GM12878 (cell line): ENCODE results near the gene OR13C8.

Experiments used
- EZH2 ChIP-seq: IDR thresholded peaks from 2 replicates; pipeline ENCODE4 v1.6.1; 2012; ENCODE audit warnings: low read depth, mild to moderate bottlenecking, control low read depth, inconsistent platforms, low read length, borderline replicate concordance; ENCODE audit not compliant: control insufficient read depth
- FOXM1 ChIP-seq: IDR thresholded peaks from 2 replicates; pipeline ENCODE4 v1.6.1; 2012; ENCODE audit warnings: low read depth, mild to moderate bottlenecking, inconsistent platforms, low read length, moderate library complexity
- HDGF ChIP-seq: fragments of 450-650 bp; IDR thresholded peaks from 2 replicates; pipeline ENCODE4 v1.6.1; 2016; ENCODE audit warnings: antibody characterized with exemption
- KDM1A ChIP-seq: fragments of 200-600 bp; sonication (generic); IDR thresholded peaks from 2 replicates; pipeline ENCODE4 v1.6.1; 2016; ENCODE audit warnings: borderline replicate concordance
- NFYB ChIP-seq: IDR thresholded peaks from 2 replicates; pipeline ENCODE4 v1.6.1; 2011; ENCODE audit warnings: low read depth, mild to moderate bottlenecking, low read length, improper control_type of control experiment, moderate library complexity; ENCODE audit not compliant: insufficient read depth
- POLR2A ChIP-seq: IDR thresholded peaks from 2 replicates; pipeline ENCODE4 v1.6.1; 2011; ENCODE audit warnings: low read depth, mild to moderate bottlenecking, low read length
- SMAD5 ChIP-seq: IDR thresholded peaks from 2 replicates; pipeline ENCODE4 v1.6.1; 2016; ENCODE audit warnings: antibody characterized with exemption, low read depth
- SMC3 ChIP-seq: IDR thresholded peaks from 2 replicates; pipeline ENCODE4 v1.6.1; 2011; ENCODE audit warnings: low read length, improper control_type of control experiment, borderline replicate concordance
- SP1 ChIP-seq: IDR thresholded peaks from one replicate; pipeline ENCODE4 v1.6.1; 2011; ENCODE audit warnings: low read depth, low read length
- TF ChIP-seq, protein P1 (sequence below): IDR thresholded peaks from 2 replicates; pipeline ENCODE4 v1.6.1; 2012; ENCODE audit warnings: low read depth, low read length, improper control_type of control experiment
- TF ChIP-seq, protein P2 (sequence below): IDR thresholded peaks from 2 replicates; pipeline ENCODE4 v1.6.1; 2012; ENCODE audit warnings: low read depth, low read length, improper control_type of control experiment
- TF ChIP-seq, protein P3 (sequence below): IDR thresholded peaks from 2 replicates; pipeline ENCODE4 v1.6.1; 2012; ENCODE audit warnings: mild to moderate bottlenecking, low read depth, low read length
- TF ChIP-seq, protein P4 (sequence below), 3 experiments: IDR thresholded peaks in 2 of 3; conservative IDR thresholded peaks in 1 of 3; 2 replicates each; pipeline ENCODE4 v1.5.1; 2011; ENCODE audit warnings: low read depth in 3 of 3, low read length in 3 of 3, mild to moderate bottlenecking in 3 of 3, control low read depth in 2 of 3, moderate library complexity in 2 of 3, inconsistent platforms in 1 of 3, mixed read lengths in 1 of 3; ENCODE audit not compliant: control insufficient read depth in 2 of 3, insufficient read depth in 1 of 3; ENCODE audit errors: extremely low read depth in 1 of 3

DNA sequence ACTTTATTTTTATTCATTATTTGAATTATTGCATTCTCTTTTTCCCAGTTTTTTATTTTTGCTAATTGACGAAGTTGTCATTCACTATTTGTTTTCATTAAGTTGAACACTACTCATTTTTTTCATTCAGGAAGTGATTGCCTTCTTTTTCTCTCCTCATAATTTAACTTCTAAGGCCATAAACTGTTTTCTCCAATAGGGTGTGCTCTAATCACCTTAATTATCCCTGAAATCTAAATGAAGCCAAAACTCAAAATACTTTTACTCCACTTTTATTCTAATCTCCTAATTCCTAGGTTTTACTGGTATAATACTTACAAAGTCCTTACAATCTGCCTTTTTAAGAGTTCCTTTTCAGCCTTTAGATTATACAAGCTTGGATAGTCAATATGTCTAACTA, 39.4 kb downstream of the OR13C8 start:
- TF ChIP-seq NFYB: no peak
- TF ChIP-seq KDM1A: no peak
- no peak for TF ChIP-seq HDGF
- TF ChIP-seq SP1: no peak
- TF ChIP-seq, protein P1, sequence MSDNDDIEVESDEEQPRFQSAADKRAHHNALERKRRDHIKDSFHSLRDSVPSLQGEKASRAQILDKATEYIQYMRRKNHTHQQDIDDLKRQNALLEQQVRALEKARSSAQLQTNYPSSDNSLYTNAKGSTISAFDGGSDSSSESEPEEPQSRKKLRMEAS: no peak
- no peak for TF ChIP-seq SMAD5
- TF ChIP-seq, protein P2, sequence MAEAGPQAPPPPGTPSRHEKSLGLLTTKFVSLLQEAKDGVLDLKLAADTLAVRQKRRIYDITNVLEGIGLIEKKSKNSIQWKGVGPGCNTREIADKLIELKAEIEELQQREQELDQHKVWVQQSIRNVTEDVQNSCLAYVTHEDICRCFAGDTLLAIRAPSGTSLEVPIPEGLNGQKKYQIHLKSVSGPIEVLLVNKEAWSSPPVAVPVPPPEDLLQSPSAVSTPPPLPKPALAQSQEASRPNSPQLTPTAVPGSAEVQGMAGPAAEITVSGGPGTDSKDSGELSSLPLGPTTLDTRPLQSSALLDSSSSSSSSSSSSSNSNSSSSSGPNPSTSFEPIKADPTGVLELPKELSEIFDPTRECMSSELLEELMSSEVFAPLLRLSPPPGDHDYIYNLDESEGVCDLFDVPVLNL: no peak
- no peak for TF ChIP-seq SMC3
- TF ChIP-seq POLR2A: no peak
- no peak for TF ChIP-seq FOXM1
- TF ChIP-seq, protein P3, sequence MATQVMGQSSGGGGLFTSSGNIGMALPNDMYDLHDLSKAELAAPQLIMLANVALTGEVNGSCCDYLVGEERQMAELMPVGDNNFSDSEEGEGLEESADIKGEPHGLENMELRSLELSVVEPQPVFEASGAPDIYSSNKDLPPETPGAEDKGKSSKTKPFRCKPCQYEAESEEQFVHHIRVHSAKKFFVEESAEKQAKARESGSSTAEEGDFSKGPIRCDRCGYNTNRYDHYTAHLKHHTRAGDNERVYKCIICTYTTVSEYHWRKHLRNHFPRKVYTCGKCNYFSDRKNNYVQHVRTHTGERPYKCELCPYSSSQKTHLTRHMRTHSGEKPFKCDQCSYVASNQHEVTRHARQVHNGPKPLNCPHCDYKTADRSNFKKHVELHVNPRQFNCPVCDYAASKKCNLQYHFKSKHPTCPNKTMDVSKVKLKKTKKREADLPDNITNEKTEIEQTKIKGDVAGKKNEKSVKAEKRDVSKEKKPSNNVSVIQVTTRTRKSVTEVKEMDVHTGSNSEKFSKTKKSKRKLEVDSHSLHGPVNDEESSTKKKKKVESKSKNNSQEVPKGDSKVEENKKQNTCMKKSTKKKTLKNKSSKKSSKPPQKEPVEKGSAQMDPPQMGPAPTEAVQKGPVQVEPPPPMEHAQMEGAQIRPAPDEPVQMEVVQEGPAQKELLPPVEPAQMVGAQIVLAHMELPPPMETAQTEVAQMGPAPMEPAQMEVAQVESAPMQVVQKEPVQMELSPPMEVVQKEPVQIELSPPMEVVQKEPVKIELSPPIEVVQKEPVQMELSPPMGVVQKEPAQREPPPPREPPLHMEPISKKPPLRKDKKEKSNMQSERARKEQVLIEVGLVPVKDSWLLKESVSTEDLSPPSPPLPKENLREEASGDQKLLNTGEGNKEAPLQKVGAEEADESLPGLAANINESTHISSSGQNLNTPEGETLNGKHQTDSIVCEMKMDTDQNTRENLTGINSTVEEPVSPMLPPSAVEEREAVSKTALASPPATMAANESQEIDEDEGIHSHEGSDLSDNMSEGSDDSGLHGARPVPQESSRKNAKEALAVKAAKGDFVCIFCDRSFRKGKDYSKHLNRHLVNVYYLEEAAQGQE: no peak
- no peak for TF ChIP-seq EZH2
- TF ChIP-seq, protein P4, sequence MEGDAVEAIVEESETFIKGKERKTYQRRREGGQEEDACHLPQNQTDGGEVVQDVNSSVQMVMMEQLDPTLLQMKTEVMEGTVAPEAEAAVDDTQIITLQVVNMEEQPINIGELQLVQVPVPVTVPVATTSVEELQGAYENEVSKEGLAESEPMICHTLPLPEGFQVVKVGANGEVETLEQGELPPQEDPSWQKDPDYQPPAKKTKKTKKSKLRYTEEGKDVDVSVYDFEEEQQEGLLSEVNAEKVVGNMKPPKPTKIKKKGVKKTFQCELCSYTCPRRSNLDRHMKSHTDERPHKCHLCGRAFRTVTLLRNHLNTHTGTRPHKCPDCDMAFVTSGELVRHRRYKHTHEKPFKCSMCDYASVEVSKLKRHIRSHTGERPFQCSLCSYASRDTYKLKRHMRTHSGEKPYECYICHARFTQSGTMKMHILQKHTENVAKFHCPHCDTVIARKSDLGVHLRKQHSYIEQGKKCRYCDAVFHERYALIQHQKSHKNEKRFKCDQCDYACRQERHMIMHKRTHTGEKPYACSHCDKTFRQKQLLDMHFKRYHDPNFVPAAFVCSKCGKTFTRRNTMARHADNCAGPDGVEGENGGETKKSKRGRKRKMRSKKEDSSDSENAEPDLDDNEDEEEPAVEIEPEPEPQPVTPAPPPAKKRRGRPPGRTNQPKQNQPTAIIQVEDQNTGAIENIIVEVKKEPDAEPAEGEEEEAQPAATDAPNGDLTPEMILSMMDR (IDR thresholded peaks at IDR 0.05 in 2 of 3, conservative IDR thresholded peaks at IDR 0.05 in 1 of 3; ENCODE audit: control insufficient read depth in 2 of 3, extremely low read depth in 1 of 3, insufficient read depth in 1 of 3, low read depth in 3 of 3, low read length in 3 of 3): no peak; a peak in 1 of 6 replicates
